Gastroesophageal sphincter (tissue), 3 donors: ENCODE measurements around the gene COL4A2.

ENCODE experiments used
- CTCF ChIP-seq, 4 experiments: fragments of 200-600 bp in 2 of 4; fragments of 450-650 bp in 2 of 4; sonication (generic) in 1 of 4; IDR thresholded peaks; one replicate each; pipeline ENCODE4 v1.5.1; 2017 to 2019; ENCODE audit warnings: antibody characterized with exemption in 4 of 4, mild to moderate bottlenecking in 2 of 4, moderate library complexity in 2 of 4
- POLR2A ChIP-seq, 2 donors: fragments of 450-650 bp; IDR thresholded peaks; one replicate each; pipeline ENCODE4 v1.6.1; 2017; ENCODE audit warnings: antibody characterized with exemption in 2 of 2, mild to moderate bottlenecking in 2 of 2, moderate library complexity in 1 of 2
- POLR2AphosphoS5 ChIP-seq: sonication (generic); formaldehyde crosslinking; IDR thresholded peaks from one replicate; pipeline ENCODE4 v1.6.1; 2017; ENCODE audit warnings: antibody characterized with exemption

- TF ChIP-seq CTCF (IDR thresholded peaks at IDR 0.05) = no peak
- TF ChIP-seq POLR2AphosphoS5 = no peak
- no peak for TF ChIP-seq POLR2A (IDR thresholded peaks at IDR 0.05)
Observed at GRCh38 chr13:110539894-110540293, 232.8 kb downstream of the COL4A2 start.
